Measurements from ENCODE around the gene MCM8.

GRCh38 chr20:6040958-6041807, 90.7 kb downstream of the MCM8 start:
- TF ChIP-seq POLR2A (IDR thresholded peaks at IDR 0.05) (no peak), CTCF (IDR thresholded peaks at IDR 0.05) (no peak)

Data from thyroid gland (tissue), 4 donors.